ENCODE data around the gene ZNF185. TPM values are rescaled to one million over a fixed set of nuclear protein-coding genes. Genes with fewer than 3 reads are reported as not detected.
A peak's percentile ranks its signal among the peaks of the same experiment; 100 is the strongest.

The ZNF185 gene
- total RNA-seq, 1 experiment from 2014 or later = 42.8 TPM

- no peak for DNase-seq
- Histone ChIP-seq H4K20me1 (ENCODE audit: insufficient read depth) (no peaks in the 10 kb centered on the region), H3F3A (ENCODE audit: insufficient read depth, low read depth) (peaks cover 2% of the 10 kb centered on the region; the same call in 1 of the 2 replicates), H3K4me1 (replicated peaks; ENCODE audit: insufficient read depth) (peaks cover 2% of the 10 kb centered on the region), H3K4me2 (no peak overlapping the region), H3K9me2 (ENCODE audit: insufficient read depth) (no peaks in the 10 kb centered on the region), H3K79me2 (ENCODE audit: low read depth) (no peaks in the 10 kb centered on the region), H3K4me3 (no peak overlapping the region), H3K9me3 (ENCODE audit: insufficient read depth, low read depth) (no peaks in the 10 kb centered on the region), H3K36me3 (ENCODE audit: low read depth) (peaks cover 54% of the 10 kb centered on the region), H2AFZ (no peak overlapping the region), H3K27ac (no peak overlapping the region), H3K27me3 (ENCODE audit: insufficient read depth, low read depth) (no peaks in the 10 kb centered on the region)
- POLR2A ChIA-PET (ENCODE audit: unreplicated experiment) = no interaction called here
- TF ChIP-seq EZH2 (IDR thresholded peaks at IDR 0.05; ENCODE audit: low read depth) = no peak
- TF ChIP-seq CTCF (conservative IDR thresholded peaks at IDR 0.05) = no peak
- intact Hi-C loops (cut with micrococcal nuclease; ENCODE audit: unreplicated experiment) = no loop called here
- BruUV-seq (replicated peaks) = no TSS peak
- CTCF ChIA-PET = no interaction called here
These were observed 31.5 kb upstream of the ZNF185 start for GRCh38 chrX:152866386-152866785.

- Histone ChIP-seq H3K36me3 (ENCODE audit: low read depth) (peaks cover 27% of the 10 kb centered on the region), H3K4me2 (no peak overlapping the region), H3K27ac (no peak overlapping the region), H3K9me2 (ENCODE audit: insufficient read depth) (no peaks in the 10 kb centered on the region), H3K4me3 (no peak overlapping the region), H3F3A (ENCODE audit: insufficient read depth, low read depth) (peaks cover 4% of the 10 kb centered on the region; the same call in 1 of the 2 replicates), H2AFZ (no peak overlapping the region), H3K9me3 (ENCODE audit: insufficient read depth, low read depth) (no peaks in the 10 kb centered on the region), H3K27me3 (ENCODE audit: insufficient read depth, low read depth) (no peaks in the 10 kb centered on the region), H3K4me1 (replicated peaks; ENCODE audit: insufficient read depth) (no peaks in the 10 kb centered on the region), H3K79me2 (ENCODE audit: low read depth) (no peaks in the 10 kb centered on the region), H4K20me1 (ENCODE audit: insufficient read depth) (no peaks in the 10 kb centered on the region)
- POLR2A ChIA-PET (ENCODE audit: unreplicated experiment) = no interaction called here
- intact Hi-C loops (cut with micrococcal nuclease; ENCODE audit: unreplicated experiment) = no loop called here
- CTCF ChIA-PET = no interaction called here
- no peak for DNase-seq
- BruUV-seq (replicated peaks) = no TSS peak
- TF ChIP-seq EZH2 (IDR thresholded peaks at IDR 0.05; ENCODE audit: low read depth) (no peak), CTCF (conservative IDR thresholded peaks at IDR 0.05) (peak; percentile 40; the same call in 1 of the 2 replicates)
These were observed 27.9 kb upstream of the ZNF185 start for GRCh38 chrX:152869972-152870371.

- H3K9me2 ChIP-seq (ENCODE audit: insufficient read depth) = no peaks in the 10 kb centered on the region
- BruUV-seq (replicated peaks) = no TSS peak
- H4K20me1 ChIP-seq (ENCODE audit: insufficient read depth) = no peaks in the 10 kb centered on the region
- no peak for DNase-seq
- no peaks in the 10 kb centered on the region for H3K27me3 ChIP-seq (ENCODE audit: insufficient read depth, low read depth)
- no peaks in the 10 kb centered on the region for H3K9me3 ChIP-seq (ENCODE audit: insufficient read depth, low read depth)
- no peak overlapping the region for H3K4me3 ChIP-seq
- H3K4me1 ChIP-seq (replicated peaks; ENCODE audit: insufficient read depth) = no peaks in the 10 kb centered on the region
- TF ChIP-seq EZH2 (IDR thresholded peaks at IDR 0.05; ENCODE audit: low read depth) (no peak), CTCF (conservative IDR thresholded peaks at IDR 0.05) (no peak)
- H3K36me3 ChIP-seq (ENCODE audit: low read depth) = peaks cover 26% of the 10 kb centered on the region
- ChIA-PET POLR2A (ENCODE audit: unreplicated experiment) (no interaction called here), CTCF (no interaction called here)
- no peak overlapping the region for H2AFZ ChIP-seq
- H3K79me2 ChIP-seq (ENCODE audit: low read depth) = no peaks in the 10 kb centered on the region
- intact Hi-C loops (cut with micrococcal nuclease; ENCODE audit: unreplicated experiment) = no loop called here
- no peak overlapping the region for H3K4me2 ChIP-seq
- H3F3A ChIP-seq (ENCODE audit: insufficient read depth, low read depth) = peaks cover 4% of the 10 kb centered on the region; the same call in 1 of the 2 replicates
- no peak overlapping the region for H3K27ac ChIP-seq
These were observed 26.6 kb upstream of the ZNF185 start for GRCh38 chrX:152871260-152871659.

Measured in PC-9 (cell line).